Activated naive CD8-positive, alpha-beta T cell treated with anti-CD3 and anti-CD28 coated beads, Interleukin-2, amount 10 ng/mL, durations not matched to agents 7 days and 5 days (primary cell): ENCODE measurements around the gene CHST10. TPM values are rescaled to one million over a fixed set of nuclear protein-coding genes. Genes with fewer than 3 reads are reported as not detected.

Experiments
- ATAC-seq: fragments of 150-1000 bp; cut with Tn5 transposase; one replicate; pipeline ENCODE4 v1.10.0; 2021; ENCODE audit warnings: low read depth, moderate library complexity
- POLR2A ChIA-PET: fragments of 350-600 bp; sonication (Branson Sonifier 250); formaldehyde crosslinking; loops from one replicate; lab custom pipeline; 2021; ENCODE audit warnings: antibody characterized with exemption; lab: Charles Lee
- DNase-seq: peaks from one replicate; pipeline ENCODE4 v3.0.0; 2021
- H3K27ac Mint-ChIP-seq: one replicate; pipeline ENCODE4 v1.8.0; 2022; ENCODE audit warnings: mild to moderate bottlenecking, mixed read lengths
- H3K27me3 Mint-ChIP-seq: one replicate; pipeline ENCODE4 v1.8.0; 2022; ENCODE audit warnings: mild to moderate bottlenecking, moderate library complexity, mixed read lengths
- H3K36me3 Mint-ChIP-seq: one replicate; pipeline ENCODE4 v1.8.0; 2021; ENCODE audit warnings: mild to moderate bottlenecking, mixed read lengths
- H3K4me1 Mint-ChIP-seq: one replicate; pipeline ENCODE4 v1.8.0; 2021; ENCODE audit warnings: mixed read lengths
- H3K4me3 Mint-ChIP-seq: one replicate; pipeline ENCODE4 v1.8.0; 2022; ENCODE audit warnings: mild to moderate bottlenecking, moderate library complexity, mixed read lengths
- H3K9me3 Mint-ChIP-seq: one replicate; pipeline ENCODE4 v1.8.0; 2021; ENCODE audit warnings: mixed read lengths
- total RNA-seq, 2 experiments: library from RNA; stranded (reverse); gene quantifications; one replicate each; pipeline ENCODE4 v1.2.3, GENCODE V29; 2021

CHST10 gene
- total RNA-seq, 2 experiments from 2014 or later: 5.5 to 6.4 TPM

DNA sequence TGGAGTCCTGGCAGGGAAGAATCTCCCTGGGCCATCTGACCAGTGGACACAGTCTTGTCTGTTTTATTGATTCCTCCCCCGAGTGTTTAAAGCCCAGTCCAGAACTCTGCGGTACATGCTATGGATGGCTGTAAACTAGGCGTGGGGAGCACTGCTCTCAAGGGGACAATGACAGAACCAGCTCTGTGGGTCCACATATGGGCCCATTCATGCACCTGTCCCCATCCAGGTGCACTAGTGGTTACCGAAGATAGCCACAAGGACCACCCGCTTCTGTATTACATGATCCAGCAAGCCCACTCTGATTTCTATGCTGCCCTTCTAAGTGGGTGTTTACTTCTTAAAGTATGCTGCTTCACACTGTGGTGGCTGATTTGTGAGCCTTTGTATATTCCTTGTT lies 21.0 kb downstream of the CHST10 start:
- Mint-ChIP-seq H3K9me3 (no peaks in the 10 kb centered on the region), H3K36me3 (no peaks in the 10 kb centered on the region), H3K27ac (no peak overlapping the region), H3K4me1 (no peaks in the 10 kb centered on the region), H3K27me3 (no peaks in the 10 kb centered on the region), H3K4me3 (no peak overlapping the region)
- ATAC-seq: no peak
- no peak for DNase-seq
- POLR2A ChIA-PET: no interaction called here

DNA sequence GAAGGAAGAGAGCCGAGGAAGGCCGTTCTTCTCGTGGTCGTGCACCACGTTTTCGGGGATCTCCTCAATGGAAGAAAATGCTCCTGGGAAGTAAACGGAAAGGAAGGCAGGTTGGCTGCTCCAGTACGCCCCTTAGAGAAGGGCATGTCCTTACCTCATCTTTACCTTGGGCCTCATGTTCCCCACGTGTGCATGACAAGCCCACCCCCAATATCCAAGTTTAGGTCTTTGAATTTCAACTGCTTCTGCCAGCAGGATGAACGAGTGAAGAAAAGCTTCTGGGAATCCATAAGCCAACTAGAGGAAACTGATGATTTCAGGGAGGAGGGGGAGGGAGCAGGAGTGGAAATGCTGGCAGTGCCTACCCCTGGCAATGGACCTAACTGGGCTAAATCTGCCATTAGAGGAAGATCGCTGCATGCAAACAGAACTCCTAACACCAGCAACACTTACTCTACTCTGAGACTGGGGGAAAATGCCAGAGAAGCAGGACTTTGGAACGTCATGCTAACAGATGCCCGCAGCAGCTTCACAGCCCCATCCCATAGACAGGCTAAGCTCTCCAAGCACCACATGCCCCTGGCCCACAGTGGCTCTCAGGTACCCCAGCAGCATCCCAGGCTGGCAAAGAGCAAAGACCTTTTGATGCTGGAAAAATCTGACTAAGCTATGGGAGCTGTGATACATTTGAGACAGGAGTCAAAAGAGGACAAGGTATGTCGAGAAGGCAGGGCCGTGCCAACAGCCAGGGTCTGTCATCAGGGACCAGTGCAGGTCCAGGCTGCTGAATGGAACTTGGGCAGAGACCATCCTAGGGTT lies 21.7 kb downstream of the CHST10 start:
- H3K36me3 Mint-ChIP-seq: no peaks in the 10 kb centered on the region
- H3K27me3 Mint-ChIP-seq: no peaks in the 10 kb centered on the region
- no peaks in the 10 kb centered on the region for H3K9me3 Mint-ChIP-seq
- ATAC-seq (no peak), DNase-seq (no peak)
- H3K27ac Mint-ChIP-seq: no peak overlapping the region
- H3K4me1 Mint-ChIP-seq: no peaks in the 10 kb centered on the region
- POLR2A ChIA-PET: no interaction called here
- H3K4me3 Mint-ChIP-seq: no peak overlapping the region

DNA sequence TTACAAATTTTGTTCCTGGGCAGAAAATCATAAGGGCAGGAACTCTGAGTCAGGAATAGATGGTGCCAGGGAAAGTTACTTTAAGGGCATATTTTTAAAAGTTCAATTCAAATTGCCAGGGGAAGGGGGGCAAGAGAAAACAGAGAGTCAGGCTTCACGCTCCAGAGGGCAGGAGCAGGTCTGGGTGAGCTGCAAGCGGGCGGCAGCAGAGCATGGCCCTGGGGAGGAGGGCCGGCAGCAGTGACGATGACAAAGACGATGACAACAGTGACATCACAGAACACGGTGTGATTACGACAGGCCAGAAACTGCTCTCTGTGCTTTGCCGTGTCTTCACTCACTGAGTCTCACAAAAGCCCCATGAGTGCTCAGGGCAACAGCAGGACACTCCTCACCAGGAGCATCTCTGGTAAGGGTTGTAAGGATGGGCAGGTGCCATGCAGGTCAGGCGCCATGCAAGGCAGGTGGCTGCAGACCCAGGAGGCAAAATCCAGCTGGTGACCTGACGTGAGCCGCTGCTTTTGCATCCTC lies 23.3 kb downstream of the CHST10 start:
- ATAC-seq: no peak
- no peak for DNase-seq

GRCh38 chr2:100393362-100393761 lies 24.1 kb downstream of the CHST10 start:
- no peak overlapping the region for H3K27ac Mint-ChIP-seq
- ATAC-seq (no peak), DNase-seq (no peak)
- H3K27me3 Mint-ChIP-seq: peaks cover 2% of the 10 kb centered on the region
- H3K9me3 Mint-ChIP-seq: no peaks in the 10 kb centered on the region
- POLR2A ChIA-PET: no interaction called here
- H3K36me3 Mint-ChIP-seq: no peaks in the 10 kb centered on the region
- H3K4me3 Mint-ChIP-seq: no peak overlapping the region
- peaks cover 3% of the 10 kb centered on the region for H3K4me1 Mint-ChIP-seq

More for the DNA sequence above, 23.3 kb downstream of the CHST10 start:
- Mint-ChIP-seq H3K9me3 (no peaks in the 10 kb centered on the region), H3K27ac (no peak overlapping the region), H3K36me3 (no peaks in the 10 kb centered on the region), H3K4me1 (no peaks in the 10 kb centered on the region), H3K27me3 (no peaks in the 10 kb centered on the region), H3K4me3 (no peak overlapping the region)
- POLR2A ChIA-PET: no interaction called here

DNA sequence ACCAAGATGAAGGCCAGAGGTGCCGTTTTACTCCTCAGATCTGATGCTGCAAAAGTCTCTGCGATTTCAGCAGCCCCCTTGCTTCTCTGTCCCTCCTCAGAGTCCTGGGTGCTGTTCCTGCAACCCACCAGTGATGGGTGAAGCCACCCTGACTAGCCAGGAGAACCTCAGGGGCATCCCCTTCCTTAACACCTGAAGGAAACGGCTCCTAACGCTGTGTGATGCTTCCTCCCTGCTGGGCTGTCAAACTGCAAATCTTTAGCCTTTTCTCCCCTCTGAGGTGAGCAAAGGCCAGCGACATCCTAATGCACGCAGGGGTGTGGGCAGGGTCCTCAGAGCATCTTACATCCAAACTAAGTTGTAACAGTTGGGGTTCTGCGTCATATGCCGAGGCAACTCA lies 24.8 kb downstream of the CHST10 start:
- Mint-ChIP-seq H3K27me3 (peaks cover 2% of the 10 kb centered on the region), H3K9me3 (no peaks in the 10 kb centered on the region), H3K4me3 (no peak overlapping the region), H3K27ac (no peak overlapping the region), H3K4me1 (peaks cover 3% of the 10 kb centered on the region), H3K36me3 (no peaks in the 10 kb centered on the region)
- POLR2A ChIA-PET: no interaction called here
- DNase-seq: no peak
- no peak for ATAC-seq

GRCh38 chr2:100391735-100392515 lies 25.5 kb downstream of the CHST10 start:
- no peak overlapping the region for H3K4me3 Mint-ChIP-seq
- H3K36me3 Mint-ChIP-seq: no peaks in the 10 kb centered on the region
- POLR2A ChIA-PET: no interaction called here
- peaks cover 3% of the 10 kb centered on the region for H3K4me1 Mint-ChIP-seq
- H3K27me3 Mint-ChIP-seq: peaks cover 2% of the 10 kb centered on the region
- ATAC-seq (no peak), DNase-seq (no peak)
- H3K9me3 Mint-ChIP-seq: no peaks in the 10 kb centered on the region
- no peak overlapping the region for H3K27ac Mint-ChIP-seq

GRCh38 chr2:100390001-100390940 lies 27.2 kb downstream of the CHST10 start:
- H3K36me3 Mint-ChIP-seq: no peaks in the 10 kb centered on the region
- peak overlapping the region; percentile 5 for H3K27ac Mint-ChIP-seq
- H3K4me3 Mint-ChIP-seq: no peak overlapping the region
- H3K9me3 Mint-ChIP-seq: no peaks in the 10 kb centered on the region
- DNase-seq: no peak
- peaks cover 2% of the 10 kb centered on the region for H3K27me3 Mint-ChIP-seq
- POLR2A ChIA-PET: no interaction called here
- peaks cover 3% of the 10 kb centered on the region for H3K4me1 Mint-ChIP-seq
- ATAC-seq: no peak

- H3K27me3 Mint-ChIP-seq: peaks cover 2% of the 10 kb centered on the region
These were observed 28.8 kb downstream of the CHST10 start for GRCh38 chr2:100388703-100389102.

GRCh38 chr2:100383954-100384353 lies 33.5 kb downstream of the CHST10 start:
- no peak for ATAC-seq
- Mint-ChIP-seq H3K9me3 (no peaks in the 10 kb centered on the region), H3K4me1 (peaks cover 8% of the 10 kb centered on the region), H3K27me3 (peaks cover 2% of the 10 kb centered on the region), H3K36me3 (no peaks in the 10 kb centered on the region), H3K4me3 (no peak overlapping the region), H3K27ac (no peak overlapping the region)
- no peak for DNase-seq
- POLR2A ChIA-PET: no interaction called here

More at GRCh38 chr2:100388703-100389102, 28.8 kb downstream of the CHST10 start:
- DNase-seq (no peak), ATAC-seq (no peak)
- Mint-ChIP-seq H3K4me3 (no peak overlapping the region), H3K4me1 (peaks cover 3% of the 10 kb centered on the region), H3K27ac (no peak overlapping the region), H3K36me3 (no peaks in the 10 kb centered on the region), H3K9me3 (no peaks in the 10 kb centered on the region)
- POLR2A ChIA-PET: no interaction called here

- Mint-ChIP-seq H3K9me3 (no peaks in the 10 kb centered on the region), H3K27ac (no peak overlapping the region), H3K27me3 (no peaks in the 10 kb centered on the region), H3K4me1 (peaks cover 5% of the 10 kb centered on the region), H3K4me3 (no peak overlapping the region), H3K36me3 (no peaks in the 10 kb centered on the region)
- DNase-seq (no peak), ATAC-seq (no peak)
- POLR2A ChIA-PET: no interaction called here
These were observed 34.2 kb downstream of the CHST10 start for GRCh38 chr2:100383306-100383705.

GRCh38 chr2:100381240-100381639 lies 36.2 kb downstream of the CHST10 start:
- Mint-ChIP-seq H3K4me3 (no peak overlapping the region), H3K4me1 (peaks cover 5% of the 10 kb centered on the region), H3K9me3 (no peaks in the 10 kb centered on the region), H3K27me3 (peaks cover 3% of the 10 kb centered on the region), H3K27ac (no peak overlapping the region), H3K36me3 (no peaks in the 10 kb centered on the region)
- POLR2A ChIA-PET: no interaction called here
- peak; percentile 59 for DNase-seq
- peak; percentile 36 for ATAC-seq

DNA sequence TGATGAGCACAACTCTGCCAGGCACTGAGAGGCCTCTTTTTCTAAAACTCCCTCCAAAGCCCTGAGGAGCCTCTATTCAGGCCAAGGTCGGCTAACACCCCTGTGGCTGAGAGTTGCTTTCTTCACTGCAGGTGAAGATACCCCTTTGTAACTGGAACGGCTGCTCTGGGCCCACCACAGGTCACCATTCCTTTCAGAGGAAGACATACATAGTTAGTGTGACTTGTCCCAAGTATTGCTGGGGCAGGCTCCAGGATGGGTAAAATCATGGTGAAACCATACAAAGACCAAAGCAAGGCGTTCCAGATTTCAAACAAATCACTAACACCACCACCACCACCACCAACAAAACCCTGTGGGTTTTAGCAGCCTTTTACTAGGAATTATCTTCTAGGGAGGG lies 36.8 kb downstream of the CHST10 start:
- POLR2A ChIA-PET: no interaction called here
- Mint-ChIP-seq H3K4me3 (no peak overlapping the region), H3K27me3 (peaks cover 3% of the 10 kb centered on the region), H3K9me3 (no peaks in the 10 kb centered on the region), H3K27ac (no peak overlapping the region), H3K36me3 (no peaks in the 10 kb centered on the region), H3K4me1 (peaks cover 5% of the 10 kb centered on the region)
- no peak for ATAC-seq
- no peak for DNase-seq

GRCh38 chr2:100376836-100377235 lies 40.6 kb downstream of the CHST10 start:
- ATAC-seq (no peak), DNase-seq (no peak)
- Mint-ChIP-seq H3K27ac (no peak overlapping the region), H3K36me3 (no peaks in the 10 kb centered on the region), H3K9me3 (no peaks in the 10 kb centered on the region), H3K4me1 (peaks cover 5% of the 10 kb centered on the region), H3K27me3 (peaks cover 4% of the 10 kb centered on the region), H3K4me3 (no peak overlapping the region)
- POLR2A ChIA-PET: no interaction called here
